ENCODE results near the gene USH2A. TPM values are rescaled to one million over a fixed set of nuclear protein-coding genes. Genes with fewer than 3 reads are reported as not detected.

USH2A gene
- polyA plus RNA-seq, 1 of the 3 experiments (the other 2 are of a cell fraction) = under 0.01 TPM

DNA sequence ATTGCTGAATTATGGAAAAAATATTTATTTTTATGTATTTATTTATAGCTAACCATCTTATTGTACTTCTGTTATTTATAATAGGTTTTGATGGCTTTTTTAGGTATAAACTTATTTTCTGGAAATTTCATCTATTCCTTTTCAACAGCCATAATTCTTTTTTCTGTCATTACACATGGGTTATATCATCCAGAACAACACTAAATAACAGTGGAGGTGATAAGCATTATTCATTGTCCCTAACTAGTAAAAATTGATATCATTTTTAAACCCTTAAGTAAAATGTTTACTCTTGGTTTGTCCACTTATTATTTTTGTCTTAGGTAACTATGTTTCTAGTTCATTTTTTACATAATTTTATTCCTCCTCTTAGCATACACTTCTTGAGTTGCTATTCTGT, 309.1 kb downstream of the USH2A start:
- Histone ChIP-seq H3K27me3 (ENCODE audit: insufficient read depth) (no peaks in the 10 kb centered on the region), H3K9ac (no peak overlapping the region), H3K27ac (ENCODE audit: low read depth in 2 of 2, low read length in 1 of 2) (no peak overlapping the region), H4K20me1 (ENCODE audit: insufficient read depth) (no peaks in the 10 kb centered on the region), H3K9me2 (no peaks in the 10 kb centered on the region), H3K9me3 (no peaks in the 10 kb centered on the region), H3K4me2 (no peak overlapping the region), H3K4me3 (ENCODE audit: low read depth in 2 of 2, low read length in 1 of 2) (no peak overlapping the region), H3K4me1 (ENCODE audit: control insufficient read depth in 1 of 2, insufficient read depth in 2 of 2, low read depth in 1 of 2, low read length in 1 of 2) (no peaks in the 10 kb centered on the region; a peak in 1 of 4 replicates), H2AFZ (ENCODE audit: low read depth) (no peak overlapping the region), H3K79me2 (ENCODE audit: insufficient read depth) (no peaks in the 10 kb centered on the region), H3K36me3 (replicated peaks in 1 of 2; ENCODE audit: control insufficient read depth in 1 of 2, insufficient read depth in 2 of 2, low read length in 1 of 2) (no peaks in the 10 kb centered on the region), H3F3A (replicated peaks; ENCODE audit: insufficient read depth) (no peaks in the 10 kb centered on the region)
- TF ChIP-seq EP300 (IDR thresholded peaks at IDR 0.05; ENCODE audit: borderline replicate concordance in 1 of 2, low read depth in 1 of 2, low read length in 1 of 2) (no peak), MXI1 (IDR thresholded peaks at IDR 0.05; ENCODE audit: low read depth, low read length) (no peak), GATA2 (CRISPR knock-in tag; IDR thresholded peaks at IDR 0.05) (no peak), USF1 (IDR thresholded peaks at IDR 0.05; ENCODE audit: borderline replicate concordance, low read depth) (no peak), NFIC (IDR thresholded peaks at IDR 0.05; ENCODE audit: borderline replicate concordance) (no peak), ELF1 (IDR thresholded peaks at IDR 0.05) (no peak)
- TF ChIP-seq, protein P1, sequence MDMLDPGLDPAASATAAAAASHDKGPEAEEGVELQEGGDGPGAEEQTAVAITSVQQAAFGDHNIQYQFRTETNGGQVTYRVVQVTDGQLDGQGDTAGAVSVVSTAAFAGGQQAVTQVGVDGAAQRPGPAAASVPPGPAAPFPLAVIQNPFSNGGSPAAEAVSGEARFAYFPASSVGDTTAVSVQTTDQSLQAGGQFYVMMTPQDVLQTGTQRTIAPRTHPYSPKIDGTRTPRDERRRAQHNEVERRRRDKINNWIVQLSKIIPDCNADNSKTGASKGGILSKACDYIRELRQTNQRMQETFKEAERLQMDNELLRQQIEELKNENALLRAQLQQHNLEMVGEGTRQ (IDR thresholded peaks at IDR 0.05; ENCODE audit: borderline replicate concordance, low read depth, low read length) = no peak
- ChIA-PET CTCF (interaction anchor here (0.6 to 1.0 kb wide), 3 partner anchors 9 to 107 kb away, joined by 3 read pairs; no protein-coding TSS in a partner anchor), POLR2A (no interaction called here)
- no peak for DNase-seq

DNA sequence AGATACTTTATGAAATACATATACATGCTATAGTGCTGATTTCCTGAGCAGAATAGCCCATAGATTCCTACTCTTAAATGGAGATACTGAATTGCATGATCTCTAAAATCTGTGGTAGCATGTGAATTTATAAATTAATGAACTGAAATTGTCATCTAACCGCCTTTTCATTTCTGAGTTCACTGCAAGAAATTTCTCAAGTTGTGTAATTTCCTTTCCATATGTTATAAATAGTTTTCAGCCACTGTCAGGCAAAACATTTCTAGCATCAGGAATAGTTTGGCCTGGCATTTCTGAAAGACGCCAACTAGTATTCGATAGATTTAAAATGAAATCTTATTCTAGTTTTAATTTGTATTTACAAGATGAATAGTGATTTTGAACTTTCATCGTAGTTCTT, 310.1 kb downstream of the USH2A start:
- H3K9me3 ChIP-seq = no peaks in the 10 kb centered on the region
- ChIA-PET POLR2A (no interaction called here), CTCF (no interaction called here)
- 77% methylated on average over 4 of the region's 4 CpGs for WGBS (ENCODE audit: low lambda C conversion rate)
- H3K27me3 ChIP-seq (ENCODE audit: insufficient read depth) = no peaks in the 10 kb centered on the region
- no peak overlapping the region for H3K27ac ChIP-seq (ENCODE audit: low read depth in 2 of 2, low read length in 1 of 2)
- H2AFZ ChIP-seq (ENCODE audit: low read depth) = no peak overlapping the region
- H3K4me3 ChIP-seq (ENCODE audit: low read depth in 2 of 2, low read length in 1 of 2) = no peak overlapping the region
- H3K79me2 ChIP-seq (ENCODE audit: insufficient read depth) = no peaks in the 10 kb centered on the region
- H3K9me2 ChIP-seq = no peaks in the 10 kb centered on the region
- H3K36me3 ChIP-seq (replicated peaks in 1 of 2; ENCODE audit: control insufficient read depth in 1 of 2, insufficient read depth in 2 of 2, low read length in 1 of 2) = no peaks in the 10 kb centered on the region
- no peak for DNase-seq
- H3F3A ChIP-seq (replicated peaks; ENCODE audit: insufficient read depth) = no peaks in the 10 kb centered on the region
- no peaks in the 10 kb centered on the region; a peak in 1 of 4 replicates for H3K4me1 ChIP-seq (ENCODE audit: control insufficient read depth in 1 of 2, insufficient read depth in 2 of 2, low read depth in 1 of 2, low read length in 1 of 2)
- H3K4me2 ChIP-seq = no peak overlapping the region
- no peaks in the 10 kb centered on the region for H4K20me1 ChIP-seq (ENCODE audit: insufficient read depth)
- H3K9ac ChIP-seq = no peak overlapping the region
- no peak for TF ChIP-seq EP300 (IDR thresholded peaks at IDR 0.05; ENCODE audit: borderline replicate concordance in 1 of 2, low read depth in 1 of 2, low read length in 1 of 2)
- TF ChIP-seq, protein P1 (IDR thresholded peaks at IDR 0.05; ENCODE audit: borderline replicate concordance, low read depth, low read length) = no peak
- no peak for TF ChIP-seq FOXM1 (IDR thresholded peaks at IDR 0.05; ENCODE audit: low read depth)
- TF ChIP-seq NFIC (IDR thresholded peaks at IDR 0.05; ENCODE audit: borderline replicate concordance) = no peak
- TF ChIP-seq YY1 (IDR thresholded peaks at IDR 0.05; ENCODE audit: low read depth) = no peak
- no peak for TF ChIP-seq NRF1 (IDR thresholded peaks at IDR 0.05; ENCODE audit: low read depth, low read length)
- TF ChIP-seq ELF1 (IDR thresholded peaks at IDR 0.05) = no peak
- TF ChIP-seq, protein P2, sequence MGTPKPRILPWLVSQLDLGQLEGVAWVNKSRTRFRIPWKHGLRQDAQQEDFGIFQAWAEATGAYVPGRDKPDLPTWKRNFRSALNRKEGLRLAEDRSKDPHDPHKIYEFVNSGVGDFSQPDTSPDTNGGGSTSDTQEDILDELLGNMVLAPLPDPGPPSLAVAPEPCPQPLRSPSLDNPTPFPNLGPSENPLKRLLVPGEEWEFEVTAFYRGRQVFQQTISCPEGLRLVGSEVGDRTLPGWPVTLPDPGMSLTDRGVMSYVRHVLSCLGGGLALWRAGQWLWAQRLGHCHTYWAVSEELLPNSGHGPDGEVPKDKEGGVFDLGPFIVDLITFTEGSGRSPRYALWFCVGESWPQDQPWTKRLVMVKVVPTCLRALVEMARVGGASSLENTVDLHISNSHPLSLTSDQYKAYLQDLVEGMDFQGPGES (IDR thresholded peaks at IDR 0.05; ENCODE audit: low read depth, low read length) = no peak
- no peak for TF ChIP-seq GATA2 (CRISPR knock-in tag; IDR thresholded peaks at IDR 0.05)
- TF ChIP-seq POLR2AphosphoS5 (IDR thresholded peaks at IDR 0.05; ENCODE audit: low read depth, low read length) = no peak
- no peak for TF ChIP-seq FOSL2 (IDR thresholded peaks at IDR 0.05; ENCODE audit: borderline replicate concordance, low read depth)
- TF ChIP-seq MEF2A (IDR thresholded peaks at IDR 0.05; ENCODE audit: borderline replicate concordance, low read depth) = no peak
- TF ChIP-seq, protein P3, sequence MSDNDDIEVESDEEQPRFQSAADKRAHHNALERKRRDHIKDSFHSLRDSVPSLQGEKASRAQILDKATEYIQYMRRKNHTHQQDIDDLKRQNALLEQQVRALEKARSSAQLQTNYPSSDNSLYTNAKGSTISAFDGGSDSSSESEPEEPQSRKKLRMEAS (IDR thresholded peaks at IDR 0.05; ENCODE audit: low read depth) = no peak
- no peak for TF ChIP-seq ZBTB33 (IDR thresholded peaks at IDR 0.05; ENCODE audit: borderline replicate concordance, low read depth)
- TF ChIP-seq PBX3 (IDR thresholded peaks at IDR 0.05) = no peak
- TF ChIP-seq TEAD4 (IDR thresholded peaks at IDR 0.05; ENCODE audit: borderline replicate concordance, insufficient read depth) = no peak
- no peak for TF ChIP-seq RCOR1 (IDR thresholded peaks at IDR 0.05; ENCODE audit: low read length)
- no peak for TF ChIP-seq EZH2phosphoT487 (IDR thresholded peaks at IDR 0.05; ENCODE audit: borderline replicate concordance, low read depth)
